Vagina (tissue), 2 donors: ENCODE results near the gene PTPRN. TPM values are rescaled to one million over a fixed set of nuclear protein-coding genes. Genes with fewer than 3 reads are reported as not detected.

ENCODE experiments used
- DNase-seq, 2 donors: peaks; one replicate each; pipeline ENCODE4 v3.0.0-alpha.2; 2017; ENCODE audit errors: extremely low spot score in 2 of 2
- H3K27ac ChIP-seq: fragments of 200-600 bp; sonication (generic); one replicate; pipeline ENCODE4 v1.5.1; 2019
- H3K27me3 ChIP-seq: fragments of 200-600 bp; sonication (generic); one replicate; pipeline ENCODE4 v1.5.1; 2019
- H3K36me3 ChIP-seq, 2 donors: fragments of 200-600 bp; sonication (generic); one replicate each; pipeline ENCODE4 v1.5.1; 2017 to 2019
- H3K4me1 ChIP-seq: fragments of 200-600 bp; sonication (generic); one replicate; pipeline ENCODE4 v1.5.1; 2019
- H3K4me3 ChIP-seq, 2 donors: fragments of 200-600 bp; sonication (generic); 1 replicate in 1 of 2; 2 replicates in 1 of 2; pipeline ENCODE4 v1.5.1; 2016 to 2019
- H3K9me3 ChIP-seq: fragments of 200-600 bp; sonication (generic); one replicate; pipeline ENCODE4 v1.5.1; 2019
- POLR2A ChIP-seq, 2 donors: fragments of 450-650 bp; IDR thresholded peaks; one replicate each; pipeline ENCODE4 v1.6.1; 2017; ENCODE audit warnings: antibody characterized with exemption in 2 of 2, mild to moderate bottlenecking in 2 of 2, moderate library complexity in 2 of 2
- POLR2AphosphoS5 ChIP-seq, 2 donors: sonication (generic); formaldehyde crosslinking; IDR thresholded peaks; one replicate each; pipeline ENCODE4 v1.9.0; 2017; ENCODE audit warnings: antibody characterized with exemption in 2 of 2, mild to moderate bottlenecking in 2 of 2, low read depth in 1 of 2; ENCODE audit not compliant: insufficient read depth in 1 of 2
- intact Hi-C: fragments of 100-400 bp; cut with DNase I; formaldehyde crosslinking; loops from one replicate; pipeline ENCODE4 v1.15.1; 2023
- total RNA-seq: library from RNA; depleted of rRNA; stranded (reverse); fragments of >200 nt; gene quantifications from one replicate; pipeline ENCODE4 v1.2.3, GENCODE V29; 2016
- TF ChIP-seq, protein P1 (sequence below), 3 experiments: fragments of 450-650 bp in 2 of 3; fragments of 200-600 bp in 1 of 3; sonication (generic) in 1 of 3; IDR thresholded peaks; one replicate each; pipeline ENCODE4 v1.5.1; 2017 to 2019; ENCODE audit warnings: antibody characterized with exemption in 3 of 3, mild to moderate bottlenecking in 2 of 3, moderate library complexity in 2 of 3

PTPRN gene
- total RNA-seq, 1 donor from 2014 or later, result 7.6 TPM

GRCh38 chr2:219280651-219281050 lies 28.6 kb downstream of the PTPRN start:
- H3K9me3 ChIP-seq, result no peaks in the 10 kb centered on the region
- H3K4me3 ChIP-seq, result no peak overlapping the region
- TF ChIP-seq POLR2AphosphoS5 (IDR thresholded peaks at IDR 0.05; ENCODE audit: insufficient read depth in 1 of 2, low read depth in 1 of 2) (no peak), POLR2A (IDR thresholded peaks at IDR 0.05) (no peak)
- TF ChIP-seq, protein P1, sequence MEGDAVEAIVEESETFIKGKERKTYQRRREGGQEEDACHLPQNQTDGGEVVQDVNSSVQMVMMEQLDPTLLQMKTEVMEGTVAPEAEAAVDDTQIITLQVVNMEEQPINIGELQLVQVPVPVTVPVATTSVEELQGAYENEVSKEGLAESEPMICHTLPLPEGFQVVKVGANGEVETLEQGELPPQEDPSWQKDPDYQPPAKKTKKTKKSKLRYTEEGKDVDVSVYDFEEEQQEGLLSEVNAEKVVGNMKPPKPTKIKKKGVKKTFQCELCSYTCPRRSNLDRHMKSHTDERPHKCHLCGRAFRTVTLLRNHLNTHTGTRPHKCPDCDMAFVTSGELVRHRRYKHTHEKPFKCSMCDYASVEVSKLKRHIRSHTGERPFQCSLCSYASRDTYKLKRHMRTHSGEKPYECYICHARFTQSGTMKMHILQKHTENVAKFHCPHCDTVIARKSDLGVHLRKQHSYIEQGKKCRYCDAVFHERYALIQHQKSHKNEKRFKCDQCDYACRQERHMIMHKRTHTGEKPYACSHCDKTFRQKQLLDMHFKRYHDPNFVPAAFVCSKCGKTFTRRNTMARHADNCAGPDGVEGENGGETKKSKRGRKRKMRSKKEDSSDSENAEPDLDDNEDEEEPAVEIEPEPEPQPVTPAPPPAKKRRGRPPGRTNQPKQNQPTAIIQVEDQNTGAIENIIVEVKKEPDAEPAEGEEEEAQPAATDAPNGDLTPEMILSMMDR (IDR thresholded peaks at IDR 0.05), result no peak
- no peaks in the 10 kb centered on the region for H3K27me3 ChIP-seq
- H3K36me3 ChIP-seq, result peaks cover 0 to 43% of the 10 kb centered on the region in 2 donors
- DNase-seq, result no peak
- peak overlapping the region; percentile 100 for H3K27ac ChIP-seq
- intact Hi-C loops, result no loop called here
- peaks cover 53% of the 10 kb centered on the region for H3K4me1 ChIP-seq

DNA sequence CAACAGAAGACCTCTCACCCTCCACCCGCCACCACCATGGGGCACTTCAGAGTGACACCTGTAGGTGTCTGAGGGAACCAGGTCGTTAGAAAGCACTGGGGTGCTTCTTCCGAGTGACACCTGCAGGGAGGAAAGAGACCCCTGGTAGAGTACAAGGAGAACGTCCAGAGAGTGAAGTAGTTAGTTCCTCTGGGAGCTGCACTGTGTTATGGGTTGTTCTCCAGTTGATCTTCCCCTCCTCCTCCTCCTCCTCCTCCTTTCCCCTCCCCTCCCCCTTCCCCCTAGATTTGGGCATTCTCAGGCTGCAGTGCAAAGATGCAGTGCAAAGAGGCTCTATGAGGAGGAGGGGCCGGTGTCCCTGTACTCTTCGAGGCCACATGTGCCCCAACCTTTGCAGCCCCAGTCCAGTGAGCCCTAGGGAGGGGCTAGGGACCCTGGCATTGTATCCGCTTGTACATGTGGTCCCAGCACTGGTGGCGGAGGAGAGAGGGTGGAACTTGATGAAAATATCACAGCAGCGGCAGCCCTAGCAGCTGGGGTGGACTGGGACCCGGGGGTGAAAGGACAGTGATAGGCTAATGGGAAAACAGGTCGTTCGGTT lies 29.2 kb downstream of the PTPRN start:
- Histone ChIP-seq H3K27me3 (no peaks in the 10 kb centered on the region), H3K9me3 (no peaks in the 10 kb centered on the region), H3K4me1 (peaks cover 47% of the 10 kb centered on the region), H3K4me3 (peak overlapping the region; percentile 67 to 84), H3K36me3 (peaks cover 0 to 40% of the 10 kb centered on the region in 2 donors), H3K27ac (peak overlapping the region; percentile 100)
- TF ChIP-seq POLR2A (IDR thresholded peaks at IDR 0.05), result no peak
- no peak for TF ChIP-seq POLR2AphosphoS5 (IDR thresholded peaks at IDR 0.05; ENCODE audit: insufficient read depth in 1 of 2, low read depth in 1 of 2)
- TF ChIP-seq, protein P1 (IDR thresholded peaks at IDR 0.05), result no peak
- intact Hi-C loops, result loop anchor here (1.0 kb wide), 1 partner anchor 14 kb away; no protein-coding TSS in a partner anchor
- DNase-seq, result no peak

DNA sequence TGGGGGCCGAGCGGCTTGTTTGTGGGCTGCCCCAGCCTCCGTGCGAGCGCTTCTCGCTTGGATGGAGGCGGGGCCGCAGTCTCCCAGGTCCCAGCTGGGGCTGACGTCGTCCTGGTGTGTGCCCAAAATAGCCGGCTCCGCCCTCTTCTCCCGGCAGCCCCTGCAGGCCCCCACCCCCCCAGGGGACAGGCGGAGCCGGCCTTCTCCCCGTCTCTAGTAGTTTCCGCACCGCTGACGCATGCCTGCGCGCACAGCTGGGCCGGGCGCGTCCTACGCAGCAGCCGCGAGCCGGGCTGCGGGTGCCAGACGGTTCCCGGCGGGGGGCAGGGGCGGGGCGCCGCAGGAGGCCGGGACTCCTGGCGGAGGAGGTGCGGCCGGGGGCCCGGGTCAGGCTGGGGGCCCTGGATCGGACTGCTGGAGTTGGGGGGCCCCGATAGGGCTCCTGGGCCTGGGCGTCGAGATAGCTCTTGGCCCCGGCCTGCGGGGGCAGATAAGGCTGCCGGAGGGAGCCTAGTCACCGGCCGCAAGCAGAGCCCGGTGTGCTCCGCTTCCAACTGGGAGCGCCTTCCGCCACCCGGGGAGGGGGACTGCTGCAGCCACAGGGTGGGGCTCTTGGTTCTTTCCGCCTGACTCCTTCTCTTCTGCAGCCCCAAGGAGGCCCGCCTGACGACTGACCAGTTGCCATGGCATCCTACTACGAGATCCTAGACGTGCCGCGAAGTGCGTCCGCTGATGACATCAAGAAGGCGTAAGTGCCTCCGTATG lies 29.9 kb downstream of the PTPRN start, which contains the start of gene DNAJB2:
TSS of gene DNAJB2 (plus strand) at position 216 of the 765 bp plus-strand sequence. CDS start at position 684, 468 bp downstream.
- H3K27ac ChIP-seq, result peak within 1 kb of the TSS; percentile 100
- peaks cover 0 to 33% of the 10 kb centered on the region in 2 donors for H3K36me3 ChIP-seq
- H3K4me3 ChIP-seq, result peak within 1 kb of the TSS; percentile 67 to 84
- DNase-seq, result peak in 1 of 2 donors; percentile 99
- TF ChIP-seq POLR2AphosphoS5 (IDR thresholded peaks at IDR 0.05; ENCODE audit: insufficient read depth in 1 of 2, low read depth in 1 of 2), result peak; percentile 96 to 98
- TF ChIP-seq, protein P1 (IDR thresholded peaks at IDR 0.05), result peak in 2 of 3 experiments; percentile 1 to 13
- peak in 1 of 2 donors; percentile 83 for TF ChIP-seq POLR2A (IDR thresholded peaks at IDR 0.05)
- peaks cover 40% of the 10 kb centered on the region for H3K4me1 ChIP-seq
- no peaks in the 10 kb centered on the region for H3K27me3 ChIP-seq
- intact Hi-C loops, result loop anchor here (1.0 kb wide), 1 partner anchor 15 kb away; no protein-coding TSS in a partner anchor
- H3K9me3 ChIP-seq, result no peaks in the 10 kb centered on the region

- Histone ChIP-seq H3K4me3 (peak overlapping the region; percentile 67 to 84), H3K27ac (peak overlapping the region; percentile 100), H3K4me1 (peaks cover 39% of the 10 kb centered on the region), H3K36me3 (peaks cover 0 to 31% of the 10 kb centered on the region in 2 donors), H3K9me3 (no peaks in the 10 kb centered on the region), H3K27me3 (no peaks in the 10 kb centered on the region)
- intact Hi-C loops, result loop anchor here (1.0 kb wide), 1 partner anchor 16 kb away; no protein-coding TSS in a partner anchor
- no peak for TF ChIP-seq POLR2AphosphoS5 (IDR thresholded peaks at IDR 0.05; ENCODE audit: insufficient read depth in 1 of 2, low read depth in 1 of 2)
- TF ChIP-seq, protein P1 (IDR thresholded peaks at IDR 0.05), result no peak
- TF ChIP-seq POLR2A (IDR thresholded peaks at IDR 0.05), result no peak
- no peak for DNase-seq
These were observed 30.5 kb downstream of the PTPRN start for GRCh38 chr2:219278655-219279150.
